Ishikawa (cell line): ENCODE measurements around the gene GUCA1A.

Experiments
- CEBPB ChIP-seq: IDR thresholded peaks from 2 replicates; pipeline ENCODE4 v1.6.1; 2012
- CREB1 ChIP-seq: IDR thresholded peaks from 2 replicates; pipeline ENCODE4 v1.6.1; 2012; ENCODE audit warnings: low read depth
- EGR1 ChIP-seq: IDR thresholded peaks from 2 replicates; pipeline ENCODE4 v1.6.1; 2012
- EP300 ChIP-seq: IDR thresholded peaks from 2 replicates; pipeline ENCODE4 v1.6.1; 2012; ENCODE audit warnings: borderline replicate concordance
- FOXM1 ChIP-seq: IDR thresholded peaks from 2 replicates; pipeline ENCODE4 v1.6.1; 2012; ENCODE audit warnings: low read depth, borderline replicate concordance
- NFIC ChIP-seq: IDR thresholded peaks from 2 replicates; pipeline ENCODE4 v1.6.1; 2012
- RAD21 ChIP-seq: IDR thresholded peaks from 2 replicates; pipeline ENCODE4 v1.6.1; 2012; ENCODE audit warnings: low read depth
- TAF1 ChIP-seq: IDR thresholded peaks from 2 replicates; pipeline ENCODE4 v1.6.1; 2012; ENCODE audit warnings: low read depth, mild to moderate bottlenecking
- TCF12 ChIP-seq: IDR thresholded peaks from 2 replicates; pipeline ENCODE4 v1.6.1; 2012; ENCODE audit warnings: low read depth
- TEAD4 ChIP-seq: IDR thresholded peaks from 2 replicates; pipeline ENCODE4 v1.6.1; 2012
- USF1 ChIP-seq: IDR thresholded peaks from 2 replicates; pipeline ENCODE4 v1.6.1; 2012
- YY1 ChIP-seq: IDR thresholded peaks from 2 replicates; pipeline ENCODE4 v1.6.1; 2012; ENCODE audit warnings: low read depth
- ZBTB7A ChIP-seq: IDR thresholded peaks from 2 replicates; pipeline ENCODE4 v1.6.1; 2012; ENCODE audit warnings: low read depth
- TF ChIP-seq, protein P1 (sequence below): IDR thresholded peaks from 2 replicates; pipeline ENCODE4 v1.6.1; 2012
- TF ChIP-seq, protein P2 (sequence below): IDR thresholded peaks from 2 replicates; pipeline ENCODE4 v1.6.1; 2012; ENCODE audit warnings: low read depth, mild to moderate bottlenecking

Gene GUCA1A

DNA sequence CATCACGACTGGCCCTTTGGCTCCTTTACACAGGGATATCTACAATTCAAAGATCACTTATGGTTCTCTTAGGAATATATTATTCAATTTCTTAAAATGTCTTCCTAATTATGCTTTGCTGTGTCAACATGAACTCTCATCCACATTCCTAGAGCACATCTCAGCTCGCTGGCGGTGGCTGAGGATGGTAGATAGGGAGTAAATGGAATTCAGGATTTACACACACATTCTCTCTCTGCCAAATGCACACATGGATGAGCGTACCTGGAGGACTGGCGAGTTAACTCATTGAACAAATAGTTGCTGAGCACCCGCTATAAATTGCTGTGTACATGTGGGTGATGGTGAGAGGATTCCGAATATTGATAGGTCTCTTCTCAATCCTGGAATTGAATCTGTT, 49.3 kb downstream of the GUCA1A start:
- TF ChIP-seq YY1 = no peak
- no peak for TF ChIP-seq NFIC
- no peak for TF ChIP-seq ZBTB7A
- no peak for TF ChIP-seq FOXM1
- TF ChIP-seq, protein P1, sequence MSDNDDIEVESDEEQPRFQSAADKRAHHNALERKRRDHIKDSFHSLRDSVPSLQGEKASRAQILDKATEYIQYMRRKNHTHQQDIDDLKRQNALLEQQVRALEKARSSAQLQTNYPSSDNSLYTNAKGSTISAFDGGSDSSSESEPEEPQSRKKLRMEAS = no peak
- no peak for TF ChIP-seq RAD21
- TF ChIP-seq CEBPB = no peak
- TF ChIP-seq TAF1 = no peak
- no peak for TF ChIP-seq USF1
- TF ChIP-seq, protein P2, sequence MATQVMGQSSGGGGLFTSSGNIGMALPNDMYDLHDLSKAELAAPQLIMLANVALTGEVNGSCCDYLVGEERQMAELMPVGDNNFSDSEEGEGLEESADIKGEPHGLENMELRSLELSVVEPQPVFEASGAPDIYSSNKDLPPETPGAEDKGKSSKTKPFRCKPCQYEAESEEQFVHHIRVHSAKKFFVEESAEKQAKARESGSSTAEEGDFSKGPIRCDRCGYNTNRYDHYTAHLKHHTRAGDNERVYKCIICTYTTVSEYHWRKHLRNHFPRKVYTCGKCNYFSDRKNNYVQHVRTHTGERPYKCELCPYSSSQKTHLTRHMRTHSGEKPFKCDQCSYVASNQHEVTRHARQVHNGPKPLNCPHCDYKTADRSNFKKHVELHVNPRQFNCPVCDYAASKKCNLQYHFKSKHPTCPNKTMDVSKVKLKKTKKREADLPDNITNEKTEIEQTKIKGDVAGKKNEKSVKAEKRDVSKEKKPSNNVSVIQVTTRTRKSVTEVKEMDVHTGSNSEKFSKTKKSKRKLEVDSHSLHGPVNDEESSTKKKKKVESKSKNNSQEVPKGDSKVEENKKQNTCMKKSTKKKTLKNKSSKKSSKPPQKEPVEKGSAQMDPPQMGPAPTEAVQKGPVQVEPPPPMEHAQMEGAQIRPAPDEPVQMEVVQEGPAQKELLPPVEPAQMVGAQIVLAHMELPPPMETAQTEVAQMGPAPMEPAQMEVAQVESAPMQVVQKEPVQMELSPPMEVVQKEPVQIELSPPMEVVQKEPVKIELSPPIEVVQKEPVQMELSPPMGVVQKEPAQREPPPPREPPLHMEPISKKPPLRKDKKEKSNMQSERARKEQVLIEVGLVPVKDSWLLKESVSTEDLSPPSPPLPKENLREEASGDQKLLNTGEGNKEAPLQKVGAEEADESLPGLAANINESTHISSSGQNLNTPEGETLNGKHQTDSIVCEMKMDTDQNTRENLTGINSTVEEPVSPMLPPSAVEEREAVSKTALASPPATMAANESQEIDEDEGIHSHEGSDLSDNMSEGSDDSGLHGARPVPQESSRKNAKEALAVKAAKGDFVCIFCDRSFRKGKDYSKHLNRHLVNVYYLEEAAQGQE = no peak

- TF ChIP-seq TEAD4 (no peak), TCF12 (peak; percentile 41; the same call in 1 of the 2 replicates), EP300 (peak; percentile 39; the same call in 1 of the 2 replicates)
Observed at GRCh38 chr6:42224222-42225028, 51.3 kb downstream of the GUCA1A start.

DNA sequence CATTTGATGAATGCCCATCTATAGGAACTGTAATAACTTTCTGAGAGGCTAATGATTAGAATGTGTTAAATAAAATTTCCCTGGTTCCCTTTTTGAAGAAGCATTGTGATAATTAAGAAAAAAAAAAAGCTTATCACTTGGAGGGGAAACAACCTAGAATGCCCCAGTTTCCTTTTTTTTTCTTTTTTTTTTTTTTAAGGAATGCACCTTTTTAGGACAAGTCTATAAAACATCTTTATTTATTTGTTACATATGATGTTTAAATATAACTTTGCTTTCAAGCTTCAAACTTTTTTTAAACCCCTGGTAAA, 51.8 kb downstream of the GUCA1A start:
- no peak for TF ChIP-seq TCF12

GRCh38 chr6:42225419-42225818, 52.3 kb downstream of the GUCA1A start:
- TF ChIP-seq FOXM1 (no peak), EGR1 (no peak), TAF1 (no peak), CEBPB (no peak), TCF12 (no peak), TEAD4 (no peak), USF1 (no peak), ZBTB7A (no peak), RAD21 (no peak), YY1 (no peak), EP300 (no peak), NFIC (no peak)
- TF ChIP-seq, protein P2 = no peak

DNA sequence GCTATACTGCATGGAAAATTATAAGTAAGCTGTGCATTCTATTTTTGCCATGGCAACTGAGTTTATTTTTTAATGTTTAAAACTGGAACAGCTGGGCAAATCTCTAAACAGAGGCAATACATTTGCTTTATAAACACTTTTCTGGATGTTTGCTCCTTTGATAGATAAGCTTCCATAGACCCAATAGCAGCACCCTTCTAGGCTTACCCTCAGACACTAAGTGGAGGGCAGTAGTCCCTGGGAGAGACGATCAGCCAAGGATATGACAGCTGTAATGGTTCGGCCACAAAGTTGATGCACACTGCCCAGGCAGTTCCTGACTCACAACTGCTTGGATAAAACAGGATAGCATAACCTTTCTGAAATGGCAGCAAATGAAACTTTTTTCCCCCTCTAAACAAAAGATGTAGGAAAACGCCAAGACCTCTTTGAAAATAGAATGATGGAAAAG, 53.0 kb downstream of the GUCA1A start:
- TF ChIP-seq NFIC (no peak), CREB1 (no peak), YY1 (no peak), ZBTB7A (no peak), FOXM1 (no peak), CEBPB (no peak), RAD21 (no peak), EP300 (no peak), TEAD4 (no peak), USF1 (no peak), EGR1 (no peak), TAF1 (no peak), TCF12 (no peak)
- TF ChIP-seq, protein P1 = no peak
- TF ChIP-seq, protein P2 = no peak
